Pons (tissue), 1 donor: ENCODE results near the gene PROSER2.
"Not testable (repeated sequence)": the region's sequence is repeated elsewhere in the genome, so short reads cannot be mapped to it uniquely, and the experiment has no call there.

ENCODE experiments used
- DNase-seq: peaks from one replicate; pipeline ENCODE4 v3.0.0-alpha.2; 2016; ENCODE audit warnings: low spot score

Gene PROSER2

DNA sequence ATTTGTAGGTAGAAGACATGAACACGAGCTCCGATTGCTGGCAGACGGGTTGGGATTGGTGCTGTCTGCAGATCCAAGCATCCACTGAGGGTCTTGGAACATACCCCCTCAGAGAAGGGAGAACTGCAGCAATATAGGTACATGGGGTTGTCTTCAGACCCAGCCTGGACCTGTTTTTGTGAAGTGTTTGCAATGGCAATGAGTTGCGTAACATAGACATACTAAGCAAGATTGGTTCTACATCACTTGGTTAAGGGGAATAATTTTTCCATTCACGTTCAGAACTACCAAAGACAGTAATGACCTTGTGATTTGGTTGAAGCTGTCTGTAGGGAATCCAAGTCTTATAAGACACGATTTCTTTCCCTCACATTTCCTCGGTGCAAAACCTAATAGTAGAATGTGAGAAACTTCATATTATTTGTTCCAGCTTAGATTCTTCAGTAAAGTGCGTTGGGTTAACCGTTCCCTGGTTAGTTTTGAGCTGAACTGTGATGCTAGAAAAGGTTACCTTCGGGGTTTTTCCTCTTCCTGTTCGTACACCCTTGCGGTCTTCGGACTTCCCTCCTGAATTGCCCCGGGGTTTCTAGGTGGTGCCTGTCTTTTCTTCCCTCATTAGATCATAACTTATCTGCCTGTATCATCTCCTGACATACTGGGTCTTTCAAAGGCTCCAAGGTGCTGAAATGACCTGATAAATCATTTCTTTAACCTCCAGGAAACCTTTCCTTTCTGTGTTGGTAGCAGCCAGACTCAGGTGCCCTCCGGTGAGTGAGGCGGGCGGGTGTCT lies 14.4 kb downstream of the PROSER2 start:
- no peak for DNase-seq

DNA sequence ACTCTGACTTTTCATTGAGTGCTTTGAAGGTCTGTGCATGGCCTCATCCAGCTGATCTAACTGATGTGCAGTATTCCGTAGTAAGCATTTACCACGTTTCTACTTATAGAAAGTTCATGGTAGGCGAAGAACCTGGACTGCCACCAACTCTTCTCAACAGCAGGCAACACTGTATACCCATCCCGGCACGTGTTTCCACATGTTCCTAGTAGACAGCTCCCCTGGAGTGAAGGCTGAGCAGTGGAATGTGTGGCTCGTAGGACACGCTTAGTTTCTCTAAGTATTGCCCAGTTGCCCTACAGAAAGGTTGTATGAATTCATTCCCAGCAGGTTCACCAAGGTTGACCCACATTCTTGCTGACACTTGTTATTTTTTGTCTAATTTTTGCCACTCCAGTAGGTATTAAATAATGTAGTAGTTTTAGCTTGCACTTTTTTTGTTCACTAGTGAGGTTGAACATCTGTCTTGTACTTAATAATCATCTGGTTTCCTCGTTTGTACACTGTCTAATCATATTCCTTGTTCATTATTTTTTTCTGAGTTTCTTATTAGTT lies 15.2 kb downstream of the PROSER2 start:
- DNase-seq: no peak

DNA sequence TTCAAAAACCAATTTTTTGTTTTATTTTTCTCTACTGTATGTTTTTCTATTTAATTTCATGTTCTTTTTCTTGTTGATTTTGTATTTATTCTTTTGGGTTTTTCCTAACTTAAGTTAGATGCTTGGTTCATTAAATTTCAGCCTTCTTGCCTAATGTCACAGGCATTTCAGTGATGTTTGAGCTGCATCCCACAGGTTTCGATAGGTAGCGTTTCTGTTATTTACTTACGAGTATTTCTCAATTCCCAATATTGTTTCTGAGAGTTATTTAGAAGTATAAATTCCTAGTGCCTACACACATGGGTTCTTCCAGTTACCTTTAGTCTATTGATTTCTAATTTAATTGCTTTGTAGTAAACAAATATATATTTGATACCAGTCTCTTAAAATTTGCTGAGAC lies 18.2 kb downstream of the PROSER2 start:
- DNase-seq: no peak

DNA sequence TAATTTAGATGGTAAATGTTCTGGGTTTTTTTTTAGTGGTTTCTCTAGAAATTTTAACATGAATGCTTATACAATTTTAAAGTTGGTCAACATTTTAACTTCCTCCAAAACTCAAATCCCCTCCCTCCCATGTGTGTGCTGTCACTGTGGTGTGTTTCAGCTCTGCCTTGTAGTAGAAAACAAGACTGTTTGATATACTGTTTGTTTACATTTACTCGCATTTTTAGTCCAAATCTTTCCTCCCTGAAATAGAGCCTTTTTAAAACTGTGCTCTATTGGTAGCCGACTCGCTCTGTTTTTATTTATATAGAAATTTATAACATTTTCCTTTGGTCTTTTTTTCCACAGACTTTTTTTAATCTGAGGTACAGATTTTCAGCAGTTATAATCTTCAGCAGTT lies 19.3 kb downstream of the PROSER2 start:
- no peak for DNase-seq

DNA sequence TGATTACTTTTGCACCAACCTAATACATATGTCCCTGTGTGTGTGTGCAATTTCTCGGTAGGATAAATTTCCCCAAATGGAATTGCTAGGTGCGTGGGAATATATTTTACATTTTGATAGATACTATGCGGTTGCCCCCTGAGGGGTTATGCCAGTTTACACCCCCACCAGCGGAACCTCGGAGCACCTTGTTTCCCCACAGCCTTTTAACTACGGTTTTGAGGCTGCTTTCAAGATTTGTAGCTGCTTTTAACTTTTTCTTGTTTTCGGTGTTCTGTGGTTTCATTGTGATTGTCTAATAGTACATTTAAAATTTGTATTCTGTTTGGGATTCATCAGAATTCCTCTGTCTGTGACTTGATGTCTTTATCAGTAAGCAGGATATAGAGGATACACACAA lies 22.0 kb downstream of the PROSER2 start:
- no peak for DNase-seq

DNA sequence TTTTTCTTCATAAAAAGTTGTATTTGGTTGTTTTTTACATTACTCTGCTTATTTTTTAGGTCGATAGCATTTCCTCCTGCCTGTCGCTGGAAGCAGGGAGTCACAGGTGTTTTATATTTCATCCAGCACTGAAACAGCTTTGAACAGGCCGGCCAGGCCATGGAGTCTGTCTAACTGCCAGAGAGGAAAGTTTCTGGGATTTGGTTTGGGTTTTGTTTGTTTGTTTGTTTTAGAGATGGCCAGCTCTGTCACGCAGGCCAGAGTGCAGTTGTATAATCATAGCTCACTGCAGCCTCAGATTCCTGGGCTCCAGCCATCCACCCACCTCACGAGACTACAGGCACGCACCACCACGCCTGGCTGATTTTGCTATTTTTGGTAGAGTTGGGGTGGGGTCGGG lies 23.4 kb downstream of the PROSER2 start:
- no peak for DNase-seq

DNA sequence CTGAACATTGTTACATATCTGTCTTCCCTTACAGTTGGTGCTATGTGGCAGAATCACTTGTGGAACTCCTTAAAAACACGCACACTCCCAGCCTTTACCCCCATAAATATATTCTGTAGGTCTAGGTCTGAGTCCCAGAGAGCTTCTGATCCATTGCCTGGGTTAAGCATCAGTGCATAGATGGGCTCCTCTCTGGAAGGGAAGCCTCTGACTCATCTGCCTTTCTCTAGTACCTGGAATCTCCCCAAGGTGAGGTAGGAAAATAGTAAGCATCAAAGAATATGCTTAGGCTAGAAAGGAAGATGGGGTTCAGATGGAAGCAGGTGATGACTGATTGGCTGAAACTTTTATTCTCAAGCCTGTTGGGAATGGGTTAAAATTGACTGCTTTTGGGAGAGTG lies 26.1 kb downstream of the PROSER2 start:
- DNase-seq: no peak

DNA sequence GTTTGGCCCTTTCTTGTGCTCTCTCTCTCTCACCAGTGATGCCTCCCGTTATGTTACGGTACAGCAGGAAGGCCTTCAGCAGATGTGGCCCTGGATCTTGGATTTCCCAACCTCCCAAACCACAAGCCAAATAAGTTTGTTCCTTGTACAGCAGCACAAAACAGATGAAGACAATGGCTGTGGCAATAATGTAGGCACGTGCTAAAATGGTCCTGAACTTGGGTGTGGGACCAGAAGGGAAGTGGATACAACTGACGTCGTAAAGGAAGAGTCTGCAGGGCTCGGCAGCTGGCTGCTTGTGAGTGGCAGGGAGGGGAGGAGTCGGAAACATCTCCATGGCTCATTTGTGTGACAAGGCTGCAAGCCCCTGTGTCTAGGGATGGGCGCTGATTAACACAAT lies 26.8 kb downstream of the PROSER2 start:
- DNase-seq: no peak

DNA sequence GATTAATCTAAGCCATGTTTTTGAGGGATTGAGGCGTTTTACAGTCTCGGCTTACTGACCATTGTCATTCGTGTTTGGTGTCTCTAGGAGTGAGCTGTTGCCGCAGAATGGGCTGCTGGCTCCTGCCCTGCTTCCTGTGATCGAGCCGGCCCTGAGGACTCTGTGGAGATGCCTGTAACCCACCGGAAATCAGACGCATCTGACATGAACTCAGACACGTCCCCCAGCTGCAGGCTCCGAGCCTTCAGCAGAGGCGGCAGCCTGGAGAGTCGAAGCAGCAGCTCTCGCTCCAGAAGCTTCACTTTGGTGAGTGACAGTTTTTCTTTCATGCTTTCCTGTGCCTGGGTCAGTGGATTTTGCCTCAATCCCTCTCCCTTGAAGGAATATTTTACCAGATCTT lies 28.8 kb downstream of the PROSER2 start:
- DNase-seq: no peak

DNA sequence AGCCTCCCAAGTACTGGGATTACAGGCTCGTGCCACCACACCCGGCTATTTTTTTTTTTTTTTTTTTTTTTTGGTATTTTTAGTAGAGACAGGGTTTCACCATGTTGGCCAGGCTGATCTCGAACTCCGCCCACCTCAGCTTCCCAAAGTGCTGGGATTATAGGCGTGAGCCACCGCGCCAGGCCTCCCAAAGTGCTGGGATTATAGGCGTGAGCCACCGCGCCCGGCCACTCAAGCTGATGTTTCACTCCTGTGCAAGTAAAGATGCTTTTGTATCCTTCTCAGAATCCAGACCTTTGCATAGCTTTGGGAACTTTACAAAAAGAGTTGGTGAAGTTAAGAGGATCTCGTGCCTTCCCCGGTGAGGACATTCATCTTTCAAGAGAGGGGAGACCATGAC lies 29.5 kb downstream of the PROSER2 start:
- DNase-seq: not testable (repeated sequence)

DNA sequence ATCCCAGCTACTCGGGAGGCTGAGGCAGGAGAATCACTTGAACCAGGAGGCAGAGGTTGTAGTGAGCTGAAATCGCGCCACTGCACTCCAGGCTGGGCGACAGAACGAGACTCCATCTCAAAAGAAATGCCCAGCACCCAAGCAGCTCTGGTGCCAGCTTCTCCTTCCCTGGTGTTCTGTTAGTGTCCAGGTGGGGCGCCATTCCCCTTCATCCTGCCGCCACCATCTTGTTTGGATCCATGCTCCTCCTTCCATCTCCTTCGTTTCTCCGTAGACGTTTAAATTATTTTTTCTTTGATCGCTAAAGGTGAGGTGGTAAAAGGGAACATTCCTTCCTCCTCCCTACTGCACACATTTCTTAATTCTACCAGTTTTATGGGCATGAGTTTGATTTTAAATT lies 30.3 kb downstream of the PROSER2 start:
- no peak for DNase-seq

DNA sequence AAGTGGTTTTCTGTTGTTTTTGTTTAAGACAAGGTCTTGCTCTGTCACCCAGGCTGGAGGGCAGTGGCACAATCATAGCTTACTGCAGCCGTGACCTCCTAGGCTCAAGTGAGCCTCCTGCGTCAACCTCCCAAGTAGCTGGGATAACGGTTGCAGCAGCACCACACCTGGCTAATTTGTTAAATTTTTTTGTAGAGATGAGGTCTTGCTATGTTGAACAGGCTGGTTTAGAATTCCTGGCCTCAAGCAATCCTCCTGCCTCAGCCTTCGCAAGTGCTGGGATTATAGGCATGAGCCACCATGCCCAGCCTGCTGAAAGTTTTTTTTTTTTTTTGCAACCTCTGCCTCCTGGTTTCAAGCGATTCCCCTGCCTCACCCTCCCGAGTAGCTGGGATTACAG lies 31.1 kb downstream of the PROSER2 start:
- DNase-seq: no peak

DNA sequence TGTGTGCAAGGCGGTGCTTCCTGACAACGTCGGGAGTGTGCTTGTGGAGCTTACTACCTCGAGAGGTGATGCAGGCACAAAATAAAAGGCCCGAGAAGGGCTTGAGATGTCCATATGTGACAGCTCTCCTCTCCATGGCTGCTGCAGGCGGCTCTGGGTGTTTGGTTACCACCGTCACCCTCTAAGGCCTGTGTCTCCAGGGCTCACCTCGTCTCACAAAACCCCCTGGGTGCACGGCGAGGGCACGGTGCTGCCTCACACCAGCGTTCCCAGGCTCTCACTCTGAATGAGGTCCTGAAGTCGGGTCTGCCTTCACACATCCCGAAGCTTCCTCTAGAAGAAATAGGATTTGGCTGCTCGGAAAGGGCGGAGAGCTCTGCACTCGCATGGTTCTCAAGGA lies 32.9 kb downstream of the PROSER2 start:
- DNase-seq: no peak

DNA sequence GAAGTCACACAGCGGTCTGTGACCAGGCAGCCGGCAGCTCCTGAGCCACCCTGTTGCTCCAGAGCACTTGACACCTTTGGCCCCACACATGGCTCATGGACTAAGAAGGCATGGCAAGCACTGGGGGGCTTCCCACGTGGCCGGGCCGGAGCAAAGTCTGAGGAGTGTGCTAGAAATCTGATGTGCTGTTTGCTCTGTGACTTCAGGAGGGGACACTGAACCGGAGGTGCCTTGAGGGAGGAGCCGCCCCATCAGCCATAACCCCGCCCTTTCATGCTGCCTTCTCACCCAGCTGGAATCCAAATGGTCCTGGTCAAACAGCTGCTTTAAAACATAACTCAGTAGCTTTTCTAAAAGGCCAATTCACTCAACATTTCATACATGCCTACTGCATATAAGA lies 33.5 kb downstream of the PROSER2 start:
- DNase-seq: no peak

DNA sequence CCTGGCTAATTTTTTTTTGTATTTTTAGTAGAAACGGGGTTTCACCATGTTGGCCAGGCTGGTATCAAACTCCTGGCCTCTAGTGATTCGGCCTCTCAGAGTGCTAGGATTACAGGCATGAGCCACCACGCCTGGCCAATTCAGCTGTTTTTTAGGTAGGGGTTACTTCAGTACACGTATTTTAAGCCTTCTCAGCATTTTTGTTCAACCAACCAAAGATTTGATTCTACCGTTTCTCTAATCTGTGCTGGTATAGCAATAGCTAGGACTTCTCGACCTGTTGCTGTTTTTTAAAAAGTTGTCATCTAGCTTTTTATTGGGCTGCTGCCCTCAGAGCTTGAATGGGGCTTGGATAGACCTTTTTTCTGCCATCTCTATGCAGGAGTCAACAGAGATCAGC lies 34.9 kb downstream of the PROSER2 start:
- DNase-seq: no peak

DNA sequence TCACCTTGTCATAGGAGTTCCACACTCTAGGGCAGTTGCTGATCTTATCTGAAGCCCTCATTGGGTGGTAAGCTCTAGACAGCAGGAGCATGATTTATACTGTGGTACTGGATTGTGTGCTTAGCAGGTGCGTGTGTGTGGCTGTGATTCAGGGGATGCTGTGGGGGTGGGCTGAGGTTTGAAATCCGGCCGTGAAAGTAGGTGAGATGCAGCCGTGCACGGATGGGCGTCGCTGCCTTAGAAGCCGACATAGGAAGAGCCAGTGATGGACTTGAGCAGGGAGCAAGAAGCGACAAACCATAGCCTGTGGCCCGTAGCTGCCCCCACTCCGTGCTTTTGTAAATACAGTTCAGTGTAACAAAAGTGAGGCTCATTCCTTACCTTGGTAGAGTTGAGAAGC lies 38.2 kb downstream of the PROSER2 start:
- no peak for DNase-seq

DNA sequence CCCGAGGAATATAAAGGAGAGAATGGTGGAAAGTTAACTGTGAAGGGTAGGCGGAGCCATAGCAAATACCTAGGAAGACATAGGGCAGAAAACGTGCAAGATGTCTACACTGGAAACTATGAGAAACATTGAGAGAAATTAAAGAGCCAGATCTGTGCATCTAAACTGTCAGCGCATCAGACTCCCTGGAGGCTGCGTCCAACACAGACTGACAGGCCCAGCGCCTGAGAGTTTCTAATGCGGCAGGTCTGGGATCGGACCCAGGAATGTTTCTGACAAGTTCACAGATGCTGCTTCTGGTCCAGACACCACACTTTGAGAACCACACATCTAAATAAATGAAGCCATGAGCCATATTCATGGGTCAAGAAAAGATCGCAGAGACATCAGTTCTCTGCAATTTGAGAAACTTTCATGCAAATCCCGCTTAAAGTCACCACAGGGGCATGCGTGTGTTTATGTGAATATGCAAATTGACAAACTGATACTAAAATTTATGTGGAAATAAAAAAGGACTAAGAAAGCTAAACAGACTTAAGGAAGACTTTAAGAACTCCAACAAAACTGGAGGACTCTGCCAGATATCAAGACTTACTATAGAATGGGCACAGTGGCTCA lies 38.8 kb downstream of the PROSER2 start:
- no peak for DNase-seq

DNA sequence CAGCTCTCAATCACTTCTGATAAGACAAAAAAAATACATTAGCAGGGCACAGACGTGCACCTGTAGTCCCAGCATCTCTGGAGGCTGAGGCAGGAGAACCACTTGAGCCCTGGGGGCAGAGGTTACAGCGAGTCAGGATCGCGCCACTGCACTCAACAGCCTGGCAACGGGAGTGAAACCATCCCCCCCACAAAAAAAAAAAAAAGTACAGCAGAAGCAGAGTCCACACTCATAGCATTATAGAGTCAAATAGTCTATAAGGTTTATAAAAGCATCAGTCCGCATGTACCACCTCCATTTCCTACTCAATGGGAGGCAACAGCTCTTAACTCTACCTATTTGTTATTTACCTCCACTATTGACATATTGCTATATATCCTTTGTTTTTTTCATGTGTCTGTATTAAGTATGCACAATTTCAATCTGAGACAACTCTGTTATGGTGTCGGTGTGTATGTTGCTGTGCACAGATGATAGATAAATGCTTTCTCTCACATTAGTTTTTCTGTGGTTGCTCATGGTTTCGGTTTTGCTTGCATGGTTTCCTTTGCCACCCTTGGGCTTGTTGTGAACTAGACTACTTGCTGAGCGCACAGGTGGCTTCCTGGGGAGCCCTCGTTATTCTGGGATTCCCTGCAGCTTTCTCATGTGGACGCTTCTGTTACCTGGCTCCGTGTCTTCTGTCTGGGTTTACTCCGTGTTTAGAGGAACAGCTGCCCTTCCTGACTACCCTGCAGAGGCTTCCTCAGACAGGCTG lies 40.4 kb downstream of the PROSER2 start:
- DNase-seq: no peak

DNA sequence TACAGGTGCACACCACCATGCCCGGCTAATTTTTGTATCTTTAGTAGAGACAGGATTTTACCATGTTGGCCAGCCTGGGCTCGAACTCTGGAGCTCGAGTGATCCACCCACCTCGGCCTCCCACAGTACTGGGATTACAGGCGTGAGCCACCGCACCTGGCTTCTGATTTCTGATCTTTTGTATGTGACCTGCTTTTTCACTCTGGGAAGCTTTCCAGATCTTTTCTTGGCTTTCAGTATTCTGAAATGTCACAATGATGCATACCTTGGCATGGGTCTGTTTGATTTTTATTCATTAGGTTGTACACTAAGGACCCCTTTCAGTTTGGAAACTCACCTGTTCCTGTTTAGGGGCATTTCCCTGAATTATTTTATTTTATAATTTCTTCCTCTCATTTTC lies 41.6 kb downstream of the PROSER2 start:
- DNase-seq: no peak

DNA sequence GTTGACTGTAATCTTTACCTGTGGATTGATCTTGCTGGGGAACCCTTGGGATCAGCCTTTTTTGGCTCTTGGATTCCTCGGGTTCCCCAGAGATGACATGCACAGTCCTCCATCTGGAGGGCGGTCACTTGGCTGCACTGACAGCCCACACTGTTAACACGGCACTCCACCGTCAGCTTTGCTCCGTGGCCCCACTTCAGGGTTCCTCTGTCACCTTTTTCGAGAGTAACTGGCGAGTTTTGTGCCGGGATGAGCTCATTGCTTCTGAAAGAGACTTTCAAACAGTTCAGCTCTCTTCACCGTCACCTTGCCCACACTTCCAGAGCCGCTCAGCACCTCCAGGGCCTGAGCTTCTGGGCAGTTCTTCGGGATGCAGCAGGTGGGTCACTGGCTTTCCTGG lies 42.4 kb downstream of the PROSER2 start:
- DNase-seq: no peak

DNA sequence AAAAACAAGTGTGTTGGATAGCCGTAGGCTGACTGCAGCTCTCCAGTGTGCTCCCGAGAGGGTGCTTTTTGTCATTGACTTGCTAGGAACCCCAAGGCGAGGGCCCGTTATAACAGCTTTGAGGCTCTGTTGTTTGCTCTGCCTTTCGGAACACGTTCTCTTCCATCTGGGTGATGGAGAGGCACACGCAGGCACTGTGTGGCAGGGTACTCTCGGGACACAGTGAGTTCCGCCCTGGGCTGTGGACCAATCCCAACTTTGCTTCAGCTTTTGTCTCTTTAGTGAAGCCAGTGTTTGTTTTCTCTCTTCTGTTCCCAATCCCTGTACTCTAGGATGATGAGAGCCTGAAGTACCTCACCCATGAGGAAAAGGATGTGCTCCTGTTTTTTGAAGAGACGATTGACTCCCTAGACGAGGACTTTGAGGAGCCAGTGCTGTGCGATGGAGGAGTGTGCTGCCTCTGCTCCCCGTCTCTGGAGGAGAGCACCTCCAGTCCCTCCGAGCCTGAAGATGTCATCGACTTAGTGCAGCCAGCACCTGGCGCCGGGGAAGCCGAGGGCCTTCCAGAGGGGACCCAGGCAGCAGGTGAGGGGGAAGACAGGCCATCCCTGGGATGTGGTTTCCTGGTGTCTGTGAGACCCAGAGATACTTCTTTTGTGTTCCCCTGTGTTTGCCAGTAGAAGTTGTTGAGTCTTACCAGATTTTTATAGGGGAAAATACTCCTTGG lies 43.2 kb downstream of the PROSER2 start:
- DNase-seq: no peak

DNA sequence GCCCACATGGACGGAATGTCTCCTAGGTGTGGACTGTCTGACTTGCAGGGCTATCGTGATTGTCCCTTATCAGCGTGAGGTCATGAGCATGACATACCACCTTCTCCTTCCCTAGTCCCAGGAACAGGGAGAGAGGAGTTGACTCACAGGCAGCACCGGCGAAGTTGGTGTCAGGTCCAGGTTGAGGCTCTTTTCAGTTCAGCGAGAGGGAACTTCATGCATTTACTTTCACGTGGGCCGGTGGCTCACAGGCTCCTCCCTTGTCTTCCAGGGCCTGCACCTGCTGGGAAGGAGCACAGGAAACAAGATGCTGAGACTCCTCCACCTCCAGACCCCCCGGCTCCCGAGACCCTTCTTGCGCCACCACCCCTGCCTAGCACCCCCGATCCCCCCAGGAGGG lies 46.1 kb downstream of the PROSER2 start:
- no peak for DNase-seq
